ENCODE data around the gene OR1L4. TPM values are rescaled to one million over a fixed set of nuclear protein-coding genes. Genes with fewer than 3 reads are reported as not detected.

OR1L4 gene
- total and polyA plus RNA-seq, 2 of the 8 experiments (the other 6 are each of a cell fraction or from before 2014, with no cell fraction given), result not detected

GRCh38 chr9:122718038-122718437 lies 5.8 kb upstream of the OR1L4 start:
- Histone ChIP-seq H3K27ac (ENCODE audit: low read depth, low read length) (no peak overlapping the region), H3K4me3 (ENCODE audit: extremely low read depth in 1 of 4, insufficient read depth in 2 of 4, low read depth in 3 of 4, low read length in 4 of 4) (no peak overlapping the region), H3K4me2 (ENCODE audit: insufficient read depth in 1 of 2, low read depth in 2 of 2, low read length in 2 of 2) (no peak overlapping the region), H2BK5ac (ENCODE audit: low read depth, low read length) (no peak overlapping the region), H3K36me3 (ENCODE audit: control insufficient read depth in 2 of 4, insufficient read depth in 4 of 4, low read length in 3 of 4) (no peaks in the 10 kb centered on the region), H2BK15ac (ENCODE audit: low read length) (no peak overlapping the region), H3K23ac (ENCODE audit: insufficient read length) (no peak overlapping the region), H3K4me1 (replicated peaks in 1 of 4; ENCODE audit: control insufficient read depth in 3 of 4, insufficient read depth in 4 of 4, low read length in 3 of 4) (no peaks in the 10 kb centered on the region), H4K8ac (ENCODE audit: extremely low read depth, insufficient read depth, low read length) (no peak overlapping the region), H2BK120ac (replicated peaks; ENCODE audit: low read depth, low read length) (no peak overlapping the region), H3K56ac (replicated peaks; ENCODE audit: insufficient read length, low read depth, low read length) (no peak overlapping the region), H3K18ac (ENCODE audit: extremely low read depth, low read length) (no peak overlapping the region), H2BK20ac (ENCODE audit: low read length) (no peak overlapping the region), H2AK5ac (ENCODE audit: low read depth, low read length) (no peak overlapping the region), H4K5ac (ENCODE audit: insufficient read length, low read depth, low read length) (no peak overlapping the region), H3K14ac (ENCODE audit: insufficient read length) (no peak overlapping the region), H3K23me2 (ENCODE audit: low read depth, low read length) (no peaks in the 10 kb centered on the region), H3K9me3 (ENCODE audit: insufficient read depth in 2 of 2, low read depth in 1 of 2, low read length in 1 of 2) (peaks cover 37 to 40% of the 10 kb centered on the region in 2 experiments), H2BK12ac (ENCODE audit: low read depth, low read length) (no peak overlapping the region), H3K4ac (replicated peaks; ENCODE audit: insufficient read length, low read depth, low read length) (no peak overlapping the region), H3K79me1 (ENCODE audit: low read depth, low read length) (no peaks in the 10 kb centered on the region), H4K91ac (replicated peaks; ENCODE audit: insufficient read length, low read length) (no peak overlapping the region), H3K9ac (replicated peaks in 1 of 4; ENCODE audit: extremely low read depth in 1 of 4, low read depth in 3 of 4, low read length in 3 of 4) (no peak overlapping the region), H4K20me1 (replicated peaks in 1 of 2; ENCODE audit: control insufficient read depth in 1 of 2, insufficient read depth in 2 of 2, low read length in 2 of 2) (no peaks in the 10 kb centered on the region), H3K79me2 (ENCODE audit: control insufficient read depth in 1 of 2, insufficient read depth in 2 of 2, low read length in 2 of 2) (no peaks in the 10 kb centered on the region), H2AFZ (ENCODE audit: low read length) (no peak overlapping the region), H3K27me3 (replicated peaks in 1 of 4; ENCODE audit: control insufficient read depth in 3 of 4, extremely low read depth in 1 of 4, insufficient read depth in 3 of 4, low read length in 3 of 4) (no peaks in the 10 kb centered on the region)
- ChIA-PET POLR2A (ENCODE audit: partially characterized antibody) (no interaction called here), CTCF (ENCODE audit: partially characterized antibody) (interaction anchor here (0.9 to 1.5 kb wide), 2 partner anchors 14 to 41 kb away, joined by 3 read pairs; no protein-coding TSS in a partner anchor)
- FAIRE-seq (no peak), DNase-seq (ENCODE audit: low read depth in 1 of 2, low spot score in 2 of 2) (no peak)
- TF ChIP-seq CEBPB (IDR thresholded peaks at IDR 0.05; ENCODE audit: low read depth, low read length) (no peak), YY1 (IDR thresholded peaks at IDR 0.05; ENCODE audit: low read depth, low read length) (no peak), ATF2 (IDR thresholded peaks at IDR 0.05; ENCODE audit: low read length) (no peak), TCF12 (IDR thresholded peaks at IDR 0.05; ENCODE audit: low read depth, low read length) (no peak)
- 79% methylated on average over 7 of the region's 7 CpGs; no CpG with 5 or more reads in 1 of the 2 experiments for WGBS, 2 experiments (ENCODE audit: extremely low coverage in 1 of 2, insufficient coverage in 1 of 2, insufficient read length in 1 of 2, insufficient replicate concordance in 2 of 2, low coverage in 1 of 2, low lambda C conversion rate in 2 of 2, missing lambda C conversion rate in 1 of 2)
